IPS-NIHi11 (cell line): Measurements from ENCODE around the gene TSPAN18.

Experiments used
- DNase-seq: peaks from one replicate; pipeline ENCODE4 v3.0.0; 2012; ENCODE audit warnings: mixed read lengths, low spot score

TSPAN18 gene

DNA sequence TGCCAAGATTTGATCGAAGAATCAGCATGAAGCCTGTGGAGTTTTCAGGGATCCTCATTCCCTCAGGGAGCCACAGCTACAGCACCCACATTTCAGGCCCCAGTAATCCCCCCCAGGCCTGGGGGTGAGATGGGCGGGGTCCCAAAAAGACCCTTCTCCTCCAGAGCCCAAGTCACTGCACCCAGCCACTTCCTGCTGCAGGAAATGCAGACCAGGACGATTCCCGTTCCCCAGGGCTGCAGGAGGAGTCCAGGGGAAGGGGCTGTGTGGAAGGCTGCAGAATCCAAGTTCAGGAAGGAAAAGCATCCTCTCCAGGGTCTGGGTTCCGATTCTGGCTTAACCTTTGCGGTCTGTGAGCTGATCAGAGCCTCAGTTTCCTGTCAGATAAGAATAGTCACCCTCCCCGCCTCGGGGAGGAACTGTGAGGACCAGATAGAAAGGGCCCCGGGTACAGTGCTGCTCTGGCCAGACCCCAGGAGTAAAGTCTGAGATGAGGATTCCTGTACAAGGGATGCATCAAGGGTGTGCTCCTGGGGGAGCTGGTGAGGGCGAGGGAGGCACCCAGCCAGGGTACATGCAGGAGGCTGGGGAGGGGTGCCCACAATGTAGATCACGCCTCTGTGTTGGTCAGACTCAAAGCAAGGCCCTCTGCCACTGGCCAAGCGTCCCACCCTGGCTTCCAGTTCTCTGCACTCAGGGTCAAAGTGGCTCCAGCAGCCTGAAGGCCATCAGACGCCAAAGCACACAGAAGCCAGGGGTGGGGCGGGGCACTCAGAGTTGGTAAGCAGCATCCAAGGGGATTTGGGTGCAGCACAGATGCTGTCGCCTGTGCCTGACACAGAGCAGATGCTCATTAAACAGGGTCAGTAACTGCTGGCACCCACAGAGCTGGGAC, 254.0 kb downstream of the TSPAN18 start:
- DNase-seq, result no peak
